Activated CD8-positive, alpha-beta T cell treated with anti-CD3 and anti-CD28 coated beads for 36 hours (primary cell): Measurements from ENCODE around the gene WWC1. TPM values are rescaled to one million over a fixed set of nuclear protein-coding genes. Genes with fewer than 3 reads are reported as not detected.

Experiments used
- ATAC-seq: fragments of 200-7000 bp; cut with Tn5 transposase; one replicate; pipeline ENCODE4 v1.10.0; 2021; ENCODE audit warnings: mild to moderate bottlenecking, moderate library complexity
- CTCF ChIA-PET: fragments of 350-600 bp; sonication (Branson Sonifier 250); formaldehyde crosslinking; loops from one replicate; lab custom pipeline; 2021; ENCODE audit warnings: antibody characterized with exemption; lab: Charles Lee
- POLR2A ChIA-PET: fragments of 350-600 bp; sonication (Branson Sonifier 250); formaldehyde crosslinking; loops from one replicate; lab custom pipeline; 2021; ENCODE audit warnings: antibody characterized with exemption; lab: Charles Lee
- DNase-seq: peaks from one replicate; pipeline ENCODE4 v3.0.0-alpha.2; 2020
- H3K27ac Mint-ChIP-seq: one replicate; pipeline ENCODE4 v1.8.0; 2021; ENCODE audit warnings: mild to moderate bottlenecking, mixed read lengths
- H3K27me3 Mint-ChIP-seq: one replicate; pipeline ENCODE4 v1.8.0; 2021; ENCODE audit warnings: mixed read lengths
- H3K36me3 Mint-ChIP-seq: one replicate; pipeline ENCODE4 v1.8.0; 2021; ENCODE audit warnings: low read depth, mixed read lengths
- H3K4me1 Mint-ChIP-seq: one replicate; pipeline ENCODE4 v1.8.0; 2021; ENCODE audit warnings: low read depth, mixed read lengths
- H3K4me3 Mint-ChIP-seq: one replicate; pipeline ENCODE4 v1.8.0; 2021; ENCODE audit warnings: mild to moderate bottlenecking, moderate library complexity, mixed read lengths
- H3K9me3 Mint-ChIP-seq: one replicate; pipeline ENCODE4 v1.8.0; 2021; ENCODE audit warnings: mixed read lengths
- CTCF ChIP-seq: fragments of 200-600 bp; IDR thresholded peaks from one replicate; pipeline ENCODE4 v1.8.0; 2022; ENCODE audit warnings: antibody characterized with exemption, mild to moderate bottlenecking
- intact Hi-C: fragments of 100-400 bp; cut with micrococcal nuclease; formaldehyde crosslinking; loops from one replicate; pipeline ENCODE4 v1.10.0; 2022
- total RNA-seq, 2 experiments: library from RNA; stranded (reverse); gene quantifications; one replicate each; pipeline ENCODE4 v1.2.3, GENCODE V29; 2021

The WWC1 gene
- total RNA-seq, 2 experiments from 2014 or later: 0.45 to 0.47 TPM

- TF ChIP-seq CTCF: no peak
Measured at GRCh38 chr5:168480601-168481000, 189.2 kb downstream of the WWC1 start.

GRCh38 chr5:168481330-168481788 lies 189.9 kb downstream of the WWC1 start:
- TF ChIP-seq CTCF: no peak
- POLR2A ChIA-PET: interaction anchor here (0.6 kb wide), 1 partner anchor 45 kb away, joined by 4 read pairs; no protein-coding TSS in a partner anchor
- H3K4me3 Mint-ChIP-seq: no peak overlapping the region
- peaks cover 3% of the 10 kb centered on the region for H3K27me3 Mint-ChIP-seq
- H3K4me1 Mint-ChIP-seq: peaks cover 9% of the 10 kb centered on the region
- intact Hi-C loops: loop anchor here (10.0 kb wide), 1 partner anchor 217 kb away; no protein-coding TSS in a partner anchor
- ATAC-seq (no peak), DNase-seq (no peak)
- CTCF ChIA-PET: no interaction called here
- H3K27ac Mint-ChIP-seq: no peak overlapping the region
- no peaks in the 10 kb centered on the region for H3K9me3 Mint-ChIP-seq
- peaks cover 1% of the 10 kb centered on the region for H3K36me3 Mint-ChIP-seq

More at GRCh38 chr5:168480601-168481000, 189.2 kb downstream of the WWC1 start:
- peaks cover 5% of the 10 kb centered on the region for H3K4me1 Mint-ChIP-seq
- H3K4me3 Mint-ChIP-seq: no peak overlapping the region
- POLR2A ChIA-PET: no interaction called here
- intact Hi-C loops: loop anchor here (10.0 kb wide), 1 partner anchor 216 kb away; no protein-coding TSS in a partner anchor
- H3K27me3 Mint-ChIP-seq: peaks cover 3% of the 10 kb centered on the region
- CTCF ChIA-PET: no interaction called here
- H3K9me3 Mint-ChIP-seq: no peaks in the 10 kb centered on the region
- no peak overlapping the region for H3K27ac Mint-ChIP-seq
- H3K36me3 Mint-ChIP-seq: no peaks in the 10 kb centered on the region
- ATAC-seq (no peak), DNase-seq (no peak)

GRCh38 chr5:168482361-168482760 lies 190.9 kb downstream of the WWC1 start:
- H3K4me1 Mint-ChIP-seq: peaks cover 12% of the 10 kb centered on the region
- H3K4me3 Mint-ChIP-seq: no peak overlapping the region
- intact Hi-C loops: loop anchor here (10.0 kb wide), 1 partner anchor 218 kb away; no protein-coding TSS in a partner anchor
- H3K36me3 Mint-ChIP-seq: peaks cover 4% of the 10 kb centered on the region
- no peak overlapping the region for H3K27ac Mint-ChIP-seq
- ATAC-seq (no peak), DNase-seq (no peak)
- POLR2A ChIA-PET: no interaction called here
- CTCF ChIA-PET: no interaction called here
- no peak for TF ChIP-seq CTCF
- H3K9me3 Mint-ChIP-seq: no peaks in the 10 kb centered on the region
- H3K27me3 Mint-ChIP-seq: peaks cover 3% of the 10 kb centered on the region

- H3K27ac Mint-ChIP-seq: peak within 1 kb of the TSS; percentile 98
- no peaks in the 10 kb centered on the region for H3K9me3 Mint-ChIP-seq
- peak; percentile 97 for ATAC-seq
- peak; percentile 93 for DNase-seq
- H3K27me3 Mint-ChIP-seq: no peaks in the 10 kb centered on the region
- POLR2A ChIA-PET: interaction anchor here (0.9 to 1.2 kb wide), 4 partner anchors 11 to 93 kb away, joined by 3 to 4 read pairs (median 4); partner anchors contain the start of gene PANK3
- H3K4me1 Mint-ChIP-seq: peaks cover 34% of the 10 kb centered on the region
- CTCF ChIA-PET: interaction anchor here (0.8 to 1.4 kb wide), 5 partner anchors 13 to 266 kb away, joined by 3 to 4 read pairs (median 4); partner anchors contain the start of gene PANK3
- intact Hi-C loops: loop anchor here (5.0 to 10.0 kb wide), 2 partner anchors 91 to 222 kb away; partner anchors contain the start of gene PANK3
- peak within 1 kb of the TSS; percentile 99 for H3K4me3 Mint-ChIP-seq
- H3K36me3 Mint-ChIP-seq: peaks cover 30% of the 10 kb centered on the region
- peak; percentile 98 for TF ChIP-seq CTCF
Measured at GRCh38 chr5:168486136-168486879, 194.9 kb downstream of the WWC1 start, which contains the start of gene RARS1. RARS1 (plus strand) TSS chr5:168486471; CDS start chr5:168486499, 28 bp downstream.
